OCI-LY3 (cell line): ENCODE measurements around the gene FLNB.

Source experiments
- CTCF ChIP-seq: fragments of 200-600, 300-600 bp; sonication (generic); IDR thresholded peaks from 2 replicates; pipeline ENCODE4 v1.5.1; 2014; ENCODE audit warnings: antibody characterized with exemption, low read length, low read depth
- EZH2phosphoT487 ChIP-seq: fragments of 200-600 bp; shearing (Covaris generic); IDR thresholded peaks from 2 replicates; pipeline ENCODE4 v1.6.1; 2018; ENCODE audit warnings: antibody characterized with exemption, mixed run types, low read depth

GRCh38 chr3:58122936-58123700 is 114.9 kb downstream of the FLNB start:
- TF ChIP-seq CTCF (no peak), EZH2phosphoT487 (no peak)
